Thyroid gland (tissue), 4 donors: Measurements from ENCODE around the gene BRSK2.

Experiments
- POLR2A ChIP-seq, 2 donors: fragments of 450-650 bp; IDR thresholded peaks; one replicate each; pipeline ENCODE4 v1.6.1; 2017; ENCODE audit warnings: antibody characterized with exemption in 2 of 2, mild to moderate bottlenecking in 2 of 2, moderate library complexity in 1 of 2
- TF ChIP-seq, protein P1 (sequence below), 6 experiments: fragments of 200-600 bp in 3 of 6; fragments of 450-650 bp in 3 of 6; sonication (generic) in 3 of 6; IDR thresholded peaks; one replicate each; pipeline ENCODE4 v1.5.1; 2016 to 2019; ENCODE audit warnings: antibody characterized with exemption in 6 of 6, mild to moderate bottlenecking in 2 of 6, inconsistent platforms in 1 of 6, moderate library complexity in 1 of 6

DNA sequence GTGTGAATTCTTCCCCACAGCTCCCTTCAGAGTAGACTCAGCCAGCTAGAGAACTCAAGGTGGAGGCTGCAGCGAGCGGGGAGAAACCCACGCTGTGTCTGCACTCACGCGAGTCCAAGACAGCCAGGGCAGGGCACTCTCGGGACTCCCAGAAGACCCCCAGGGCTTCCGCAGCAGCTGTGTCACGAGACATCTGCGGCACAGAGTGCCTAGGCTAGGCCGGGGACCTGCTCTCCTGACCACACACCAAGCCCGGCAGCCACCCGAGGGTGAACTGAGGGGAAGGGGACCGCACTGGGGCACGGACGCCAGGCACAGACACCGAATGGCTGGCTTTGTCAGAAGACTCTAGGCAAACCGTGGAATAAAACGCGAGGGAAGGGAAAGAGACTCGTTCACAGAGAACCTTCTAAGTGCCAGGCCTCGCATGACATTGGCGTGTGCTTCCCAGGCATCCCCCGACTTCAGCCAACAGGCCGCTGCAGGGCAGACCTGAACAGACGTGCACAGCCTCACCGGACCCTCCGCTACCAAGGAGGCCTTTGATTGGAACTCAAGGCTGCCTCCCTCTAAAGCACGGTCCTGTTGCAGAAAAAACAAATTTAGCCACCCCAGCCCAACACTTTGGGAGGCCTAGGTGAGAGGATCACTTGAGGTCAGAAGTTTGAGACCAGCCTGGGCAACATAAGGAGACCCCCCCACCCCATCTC lies 115.0 kb downstream of the BRSK2 start:
- TF ChIP-seq, protein P1, sequence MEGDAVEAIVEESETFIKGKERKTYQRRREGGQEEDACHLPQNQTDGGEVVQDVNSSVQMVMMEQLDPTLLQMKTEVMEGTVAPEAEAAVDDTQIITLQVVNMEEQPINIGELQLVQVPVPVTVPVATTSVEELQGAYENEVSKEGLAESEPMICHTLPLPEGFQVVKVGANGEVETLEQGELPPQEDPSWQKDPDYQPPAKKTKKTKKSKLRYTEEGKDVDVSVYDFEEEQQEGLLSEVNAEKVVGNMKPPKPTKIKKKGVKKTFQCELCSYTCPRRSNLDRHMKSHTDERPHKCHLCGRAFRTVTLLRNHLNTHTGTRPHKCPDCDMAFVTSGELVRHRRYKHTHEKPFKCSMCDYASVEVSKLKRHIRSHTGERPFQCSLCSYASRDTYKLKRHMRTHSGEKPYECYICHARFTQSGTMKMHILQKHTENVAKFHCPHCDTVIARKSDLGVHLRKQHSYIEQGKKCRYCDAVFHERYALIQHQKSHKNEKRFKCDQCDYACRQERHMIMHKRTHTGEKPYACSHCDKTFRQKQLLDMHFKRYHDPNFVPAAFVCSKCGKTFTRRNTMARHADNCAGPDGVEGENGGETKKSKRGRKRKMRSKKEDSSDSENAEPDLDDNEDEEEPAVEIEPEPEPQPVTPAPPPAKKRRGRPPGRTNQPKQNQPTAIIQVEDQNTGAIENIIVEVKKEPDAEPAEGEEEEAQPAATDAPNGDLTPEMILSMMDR (IDR thresholded peaks at IDR 0.05), result no peak
- TF ChIP-seq POLR2A (IDR thresholded peaks at IDR 0.05), result no peak
